HG03571 (cell line): ENCODE results near the gene VAV3.

ENCODE experiments used
- ATAC-seq: cut with Tn5 transposase; IDR thresholded peaks from one replicate; pipeline ENCODE4 v1.9.1; 2021; ENCODE audit not compliant: unreplicated experiment

The VAV3 gene

GRCh38 chr1:107972391-107973180, 7.6 kb upstream of the VAV3 start:
- ATAC-seq: no peak

- ATAC-seq: no peak
Measured at GRCh38 chr1:107966550-107966949, 1.6 kb upstream of the VAV3 start.

GRCh38 chr1:107964336-107965109, 457 bp downstream of the VAV3 start:
- ATAC-seq: no peak

GRCh38 chr1:107963601-107964335, 1.2 kb downstream of the VAV3 start:
- ATAC-seq: peak; percentile 75

GRCh38 chr1:107963008-107963407, 2.0 kb downstream of the VAV3 start:
- no peak for ATAC-seq

DNA sequence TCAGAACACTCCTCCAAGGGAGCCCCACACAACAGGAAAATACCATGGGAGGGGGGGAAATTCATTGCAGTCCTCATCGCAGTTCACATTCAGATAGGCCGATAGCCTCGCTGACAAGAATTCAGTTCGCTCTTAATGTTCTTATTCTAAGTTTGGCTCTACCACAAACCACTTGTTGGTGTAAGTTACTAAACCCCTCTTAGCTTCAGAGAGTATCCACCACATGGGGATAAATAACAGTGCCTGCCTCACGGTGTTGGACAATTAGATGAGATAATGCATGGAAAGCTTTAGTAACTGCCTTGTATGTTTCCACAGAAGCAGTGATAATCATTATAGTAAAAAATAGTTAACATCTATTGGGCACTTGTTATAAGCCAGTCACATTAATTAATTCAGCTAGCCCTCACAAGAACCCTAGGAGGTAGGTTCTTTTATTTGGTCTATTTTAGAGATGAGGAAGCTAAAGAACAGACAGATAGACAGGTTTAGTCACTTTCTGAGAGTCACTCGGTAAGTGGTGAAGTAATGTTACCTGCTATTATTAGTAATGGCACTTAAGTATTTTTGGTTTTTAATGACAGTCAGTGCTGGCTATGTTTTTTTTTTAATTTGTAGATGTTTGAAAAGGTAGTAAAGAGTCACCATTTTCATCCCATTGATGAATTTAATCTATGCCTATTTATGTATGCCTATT, 10.1 kb downstream of the VAV3 start:
- ATAC-seq: no peak

DNA sequence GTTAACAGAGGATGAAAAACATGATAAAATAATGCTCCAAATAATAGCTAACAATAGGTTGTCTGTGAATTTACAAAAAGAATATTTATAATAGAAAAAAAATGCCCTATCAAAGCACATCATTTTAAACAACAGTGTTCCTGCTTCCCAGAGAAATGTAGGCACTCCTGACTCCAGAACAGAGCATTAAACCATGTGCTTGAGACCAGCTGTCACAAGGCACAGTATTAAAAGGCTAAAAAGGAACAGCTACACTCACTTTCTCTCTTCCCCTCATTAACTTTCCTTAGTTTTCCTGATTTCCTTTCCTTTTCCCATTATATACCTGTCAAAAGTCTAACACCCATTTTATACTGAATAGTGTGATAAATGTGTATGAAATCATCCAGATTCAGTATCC, 10.9 kb downstream of the VAV3 start:
- ATAC-seq: no peak

- ATAC-seq: no peak
Measured at GRCh38 chr1:107953556-107953955, 11.4 kb downstream of the VAV3 start.

GRCh38 chr1:107952989-107953388, 12.0 kb downstream of the VAV3 start:
- ATAC-seq: no peak

- no peak for ATAC-seq
Measured at GRCh38 chr1:107950464-107950863, 14.5 kb downstream of the VAV3 start.

GRCh38 chr1:107949467-107950253, 15.3 kb downstream of the VAV3 start:
- peak; percentile 65 for ATAC-seq

DNA sequence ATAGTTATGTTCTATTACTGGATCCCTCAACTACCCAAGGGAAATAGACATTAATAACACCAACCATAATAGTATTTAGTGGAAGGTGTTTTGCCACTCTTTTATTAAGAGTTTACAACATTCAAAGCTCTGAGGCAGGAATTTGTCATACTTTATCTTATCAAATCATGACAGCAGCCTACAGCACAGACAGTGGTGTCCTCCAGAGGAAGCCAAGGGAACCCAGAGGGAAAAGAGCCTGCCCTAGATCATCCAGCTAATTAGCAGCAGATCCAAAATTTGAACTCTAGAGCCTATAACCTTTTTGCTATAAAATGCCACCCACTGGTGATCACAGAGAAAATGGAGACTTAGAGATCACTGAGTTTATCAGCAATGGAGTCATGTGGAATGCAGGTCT, 18.2 kb downstream of the VAV3 start:
- no peak for ATAC-seq

GRCh38 chr1:107943694-107944093, 21.3 kb downstream of the VAV3 start:
- no peak for ATAC-seq

- ATAC-seq: no peak
Measured at GRCh38 chr1:107942814-107943213, 22.2 kb downstream of the VAV3 start.

DNA sequence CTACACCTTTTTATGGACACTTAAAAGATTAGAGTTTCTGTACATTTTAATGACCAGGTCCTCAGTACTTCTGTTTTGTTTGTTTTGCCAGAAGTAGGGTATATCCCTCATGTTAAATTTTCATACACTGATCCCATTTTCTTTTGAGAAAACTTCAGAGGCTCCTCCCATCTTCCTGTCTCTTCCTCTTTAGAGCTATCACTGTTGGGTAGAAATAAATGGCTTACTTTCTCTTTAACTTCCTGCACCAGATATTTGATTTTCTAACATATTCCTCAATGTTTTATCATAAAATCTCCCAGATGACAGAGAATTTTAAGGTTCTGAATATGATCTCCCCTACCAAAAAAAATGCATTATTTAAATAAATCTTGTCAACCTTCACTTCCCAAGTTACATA, 23.4 kb downstream of the VAV3 start:
- no peak for ATAC-seq

- no peak for ATAC-seq
Measured at GRCh38 chr1:107941123-107941522, 23.9 kb downstream of the VAV3 start.

- ATAC-seq: no peak
Measured at GRCh38 chr1:107940701-107941100, 24.3 kb downstream of the VAV3 start.

DNA sequence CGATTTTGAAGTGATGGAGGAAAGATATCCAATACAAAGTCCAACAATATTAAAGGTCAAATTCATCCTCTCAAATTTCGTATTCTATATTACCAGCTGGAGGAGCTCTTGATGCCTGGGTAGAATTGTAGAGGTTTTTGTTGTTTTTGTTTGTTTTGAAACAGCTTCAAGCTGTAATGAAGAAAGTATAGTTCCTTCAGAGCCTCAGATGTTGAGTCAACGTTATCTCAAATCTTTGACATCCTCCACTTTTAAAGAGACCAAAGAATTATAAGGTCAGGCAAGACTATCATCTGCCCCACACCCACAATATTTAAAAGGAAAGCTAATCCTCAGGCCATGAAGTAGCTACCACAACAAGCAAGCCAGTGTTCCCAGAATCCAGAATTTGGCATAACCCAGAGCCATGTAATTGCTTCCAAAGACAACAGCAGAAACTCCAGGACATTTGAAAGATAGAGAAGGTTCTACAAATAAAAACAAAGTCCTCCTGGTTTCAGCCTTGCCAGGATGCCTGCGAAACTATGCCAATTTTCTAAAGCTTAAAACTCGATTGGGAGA, 24.9 kb downstream of the VAV3 start:
- no peak for ATAC-seq

DNA sequence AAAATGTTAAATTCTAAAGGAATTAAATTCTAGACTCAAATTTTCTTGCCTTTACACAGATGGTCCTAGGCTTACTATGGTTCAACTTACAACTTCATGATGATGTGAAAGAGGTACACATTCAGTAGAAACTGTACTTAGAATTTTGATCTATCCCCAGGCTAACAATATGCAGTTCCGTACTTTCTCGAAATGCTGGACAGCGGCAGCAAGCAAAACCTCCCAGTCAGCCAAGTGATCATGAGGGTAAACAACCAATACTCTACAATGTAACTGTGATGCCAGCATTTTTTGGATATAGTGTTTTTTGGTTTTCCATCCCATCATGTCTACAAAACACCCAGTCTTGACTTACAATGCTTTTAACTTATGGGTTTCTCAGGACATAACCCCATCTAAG, 25.7 kb downstream of the VAV3 start:
- no peak for ATAC-seq
